A673 (cell line): ENCODE data around the gene MTX1. TPM values are rescaled to one million over a fixed set of nuclear protein-coding genes. Genes with fewer than 3 reads are reported as not detected.

Experiments
- BruUV-seq: library from RNA; stranded (reverse); fragments of 400-500 nt; replicated peaks from 2 replicates; lab custom pipeline; 2021; lab: Mats Ljungman, UMichigan
- CTCF ChIA-PET: fragments of 300-600 bp; sonication (Branson Sonifier 250); formaldehyde crosslinking; loops from one replicate; lab custom pipeline; 2022; ENCODE audit warnings: antibody characterized with exemption; lab: Charles Lee
- POLR2A ChIA-PET: fragments of 300-600 bp; sonication (Branson Sonifier 250); formaldehyde crosslinking; loops from one replicate; lab custom pipeline; 2022; ENCODE audit warnings: antibody characterized with exemption; ENCODE audit not compliant: low non-redundant PET; lab: Charles Lee
- DNase-seq: peaks from one replicate; pipeline ENCODE4 v3.0.0-alpha.2; 2015; ENCODE audit warnings: low spot score
- H3K27ac ChIP-seq: fragments of 200-600 bp; sonication (generic); 2 replicates; pipeline ENCODE4 v1.5.1; 2016; ENCODE audit warnings: mixed run types, low read depth, mild to moderate bottlenecking, mixed read lengths, antibody characterized with exemption, low read length; ENCODE audit not compliant: poor library complexity, severe bottlenecking
- H3K27me3 ChIP-seq: fragments of 200-600 bp; sonication (generic); replicated peaks from 2 replicates; pipeline ENCODE4 v1.6.1; 2017; ENCODE audit warnings: mixed run types, low read depth, mild to moderate bottlenecking, mixed read lengths, antibody characterized with exemption, low read length; ENCODE audit not compliant: insufficient read depth, poor library complexity
- H3K36me3 ChIP-seq: fragments of 200-600 bp; sonication (generic); 2 replicates; pipeline ENCODE4 v1.6.1; 2016; ENCODE audit warnings: mixed run types, mild to moderate bottlenecking, mixed read lengths, antibody characterized with exemption, low read length; ENCODE audit not compliant: insufficient read depth, poor library complexity, severe bottlenecking
- H3K4me1 ChIP-seq: fragments of 200-600 bp; sonication (generic); 2 replicates; pipeline ENCODE4 v1.6.1; 2017; ENCODE audit warnings: mixed run types, mild to moderate bottlenecking, mixed read lengths, antibody characterized with exemption, low read length; ENCODE audit not compliant: insufficient read depth, poor library complexity, severe bottlenecking
- H3K4me3 ChIP-seq: fragments of 200-600 bp; sonication (generic); 2 replicates; pipeline ENCODE4 v1.5.1; 2016; ENCODE audit warnings: low read depth, mixed run types, mild to moderate bottlenecking, mixed read lengths, low read length; ENCODE audit not compliant: poor library complexity, severe bottlenecking
- H3K9me3 ChIP-seq: fragments of 200-600 bp; sonication (generic); 2 replicates; pipeline ENCODE4 v1.6.1; 2016; ENCODE audit warnings: mixed run types, low read depth, mild to moderate bottlenecking, mixed read lengths, antibody characterized with exemption, low read length; ENCODE audit not compliant: poor library complexity, severe bottlenecking
- CTCF ChIP-seq: fragments of 300-800, 200-600 bp; sonication (generic); conservative IDR thresholded peaks from 2 replicates; pipeline ENCODE4 v1.5.1; 2017; ENCODE audit warnings: low read depth, mild to moderate bottlenecking, antibody characterized with exemption, low read length, moderate library complexity, mixed read lengths
- EZH2 ChIP-seq: fragments of 200-600 bp; sonication (generic); IDR thresholded peaks from 2 replicates; pipeline ENCODE4 v1.6.1; 2017; ENCODE audit warnings: borderline replicate concordance, low read depth, mild to moderate bottlenecking, mixed read lengths, antibody characterized with exemption, low read length; ENCODE audit not compliant: poor library complexity, severe bottlenecking
- intact Hi-C: fragments of 100-400 bp; cut with micrococcal nuclease; formaldehyde crosslinking; loops from one replicate; pipeline ENCODE4 v1.10.0; 2022; ENCODE audit not compliant: unreplicated experiment
- total RNA-seq: library from RNA; stranded (reverse); gene quantifications from 2 replicates; pipeline ENCODE4 v1.2.3, GENCODE V29; 2021

The MTX1 gene
- total RNA-seq, 1 experiment from 2014 or later: 65.2 TPM

GRCh38 chr1:155183775-155184221 is 24.7 kb upstream of the MTX1 start:
- DNase-seq: no peak
- POLR2A ChIA-PET: no interaction called here
- Histone ChIP-seq H3K4me3 (no peak overlapping the region), H3K4me1 (no peaks in the 10 kb centered on the region), H3K27me3 (no peaks in the 10 kb centered on the region), H3K9me3 (no peaks in the 10 kb centered on the region), H3K36me3 (no peaks in the 10 kb centered on the region), H3K27ac (no peak overlapping the region)
- no TSS peak for BruUV-seq
- CTCF ChIA-PET: no interaction called here
- intact Hi-C loops: no loop called here
- TF ChIP-seq CTCF: no peak
- no peak for TF ChIP-seq EZH2

- POLR2A ChIA-PET: no interaction called here
- Histone ChIP-seq H3K4me3 (no peak overlapping the region), H3K27me3 (no peaks in the 10 kb centered on the region), H3K9me3 (no peaks in the 10 kb centered on the region), H3K4me1 (no peaks in the 10 kb centered on the region), H3K36me3 (no peaks in the 10 kb centered on the region), H3K27ac (no peak overlapping the region)
- TF ChIP-seq EZH2 (no peak), CTCF (no peak)
- no TSS peak for BruUV-seq
- CTCF ChIA-PET: no interaction called here
- no peak for DNase-seq
- intact Hi-C loops: no loop called here
Measured at GRCh38 chr1:155184351-155184811, 24.1 kb upstream of the MTX1 start.

GRCh38 chr1:155184835-155185782 is 23.4 kb upstream of the MTX1 start:
- DNase-seq: no peak
- Histone ChIP-seq H3K4me1 (no peaks in the 10 kb centered on the region), H3K27ac (no peak overlapping the region), H3K4me3 (no peak overlapping the region), H3K9me3 (no peaks in the 10 kb centered on the region), H3K27me3 (no peaks in the 10 kb centered on the region), H3K36me3 (no peaks in the 10 kb centered on the region)
- TF ChIP-seq CTCF (no peak), EZH2 (no peak)
- no TSS peak for BruUV-seq
- ChIA-PET POLR2A (no interaction called here), CTCF (interaction anchor here (0.5 to 1.0 kb wide), 2 partner anchors 10 to 1238 kb away, joined by 3 to 10 read pairs; partner anchors contain the start of gene DENND4B)
- intact Hi-C loops: no loop called here
